K562 (cell line): ENCODE results near the gene EDN2. TPM values are rescaled to one million over a fixed set of nuclear protein-coding genes. Genes with fewer than 3 reads are reported as not detected.

ENCODE experiments used
- ATAC-seq: fragments of 200-7000 bp; cut with Tn5 transposase; 3 replicates; pipeline ENCODE4 v1.9.1; 2020; ENCODE audit warnings: moderate library complexity
- BruUV-seq: library from RNA; stranded (reverse); fragments of 400-500 nt; replicated peaks from 2 replicates; lab custom pipeline; 2021; lab: Mats Ljungman, UMichigan
- CTCF ChIA-PET: fragments of 300-600 bp; formaldehyde crosslinking; extraction: SDS; loops from one replicate; lab custom pipeline; 2021; ENCODE audit warnings: low intra/inter-chr PET ratio; lab: Yijun Ruan, JAX
- POLR2A ChIA-PET: fragments of 300-600, 350-650 bp; sonication (Branson Sonifier 250); formaldehyde crosslinking; extraction: SDS; loops from one replicate; lab custom pipeline; 2021; ENCODE audit warnings: antibody characterized with exemption, inconsistent platforms; lab: Yijun Ruan, JAX
- DNase-seq, 4 experiments: peaks; one replicate each; pipeline versions ENCODE4 v3.0.0 to v3.0.0-alpha.2; 2011 to 2018; ENCODE audit warnings: low spot score in 3 of 4, mixed read lengths in 3 of 4; ENCODE audit errors: extremely low read depth in 1 of 4
- FAIRE-seq: peaks from 2 replicates; lab custom pipeline; 2011; peaks lifted over from hg19 to GRCh38; lab: Jason Lieb, UNC
- H2AFZ ChIP-seq: 2 replicates; pipeline ENCODE4 v1.6.0; 2011; ENCODE audit warnings: low read depth, low read length, control low read depth, inconsistent platforms
- H3K27ac ChIP-seq: fragments of 200-600 bp; 3 replicates; pipeline ENCODE4 v1.8.0; 2011; ENCODE audit warnings: low read depth, mild to moderate bottlenecking, control low read depth, inconsistent platforms, low read length, moderate library complexity, mixed read lengths; ENCODE audit errors: extremely low read depth
- H3K27me3 ChIP-seq, 2 experiments: fragments of 300-600 bp in 1 of 2; 2 replicates in 1 of 2; 3 replicates in 1 of 2; pipeline versions ENCODE4 v1.6.0 to v1.8.0; 2011; ENCODE audit warnings: inconsistent platforms in 2 of 2, low read length in 2 of 2, mild to moderate bottlenecking in 1 of 2, mixed read lengths in 1 of 2, moderate library complexity in 1 of 2; ENCODE audit not compliant: control insufficient read depth in 2 of 2, insufficient read depth in 2 of 2
- H3K36me3 ChIP-seq: fragments of 300-600 bp; 3 replicates; pipeline ENCODE4 v1.8.0; 2011; ENCODE audit warnings: mild to moderate bottlenecking, low read length, inconsistent platforms; ENCODE audit not compliant: control insufficient read depth, insufficient read depth
- H3K4me1 ChIP-seq, 2 experiments: fragments of 200-600 bp in 1 of 2; replicated peaks in 1 of 2; 2 replicates in 1 of 2; 3 replicates in 1 of 2; pipeline versions ENCODE4 v1.5.1 to v1.8.0; 2011; ENCODE audit warnings: inconsistent platforms in 2 of 2, low read length in 2 of 2, mild to moderate bottlenecking in 1 of 2, mixed read lengths in 1 of 2, moderate library complexity in 1 of 2; ENCODE audit not compliant: control insufficient read depth in 2 of 2, insufficient read depth in 2 of 2
- H3K4me2 ChIP-seq: 2 replicates; pipeline ENCODE4 v1.6.1; 2011; ENCODE audit warnings: low read length, control low read depth, inconsistent platforms, mixed read lengths; ENCODE audit not compliant: insufficient read depth
- H3K4me3 ChIP-seq: fragments of 200-600 bp; sonication (generic), shearing (Covaris generic); 2 replicates; pipeline ENCODE4 v1.5.1; 2016; ENCODE audit warnings: control low read depth, inconsistent platforms
- H3K79me2 ChIP-seq: fragments of 200-600 bp; 3 replicates; pipeline ENCODE4 v1.8.0; 2011; ENCODE audit warnings: low read length, inconsistent platforms; ENCODE audit not compliant: control insufficient read depth, insufficient read depth
- H3K9ac ChIP-seq, 2 experiments: 2 replicates each; pipeline versions ENCODE4 v1.6.0 to v1.6.1; 2011; ENCODE audit warnings: low read depth in 2 of 2, low read length in 2 of 2, control low read depth in 1 of 2, inconsistent platforms in 1 of 2, mild to moderate bottlenecking in 1 of 2, mixed read lengths in 1 of 2; ENCODE audit not compliant: insufficient read depth in 1 of 2
- H3K9me1 ChIP-seq: one replicate; pipeline ENCODE4 v1.6.0; 2011; ENCODE audit warnings: inconsistent platforms, mild to moderate bottlenecking, low read length, moderate library complexity; ENCODE audit not compliant: control insufficient read depth, insufficient read depth
- H3K9me3 ChIP-seq: replicated peaks from 2 replicates; pipeline ENCODE4 v1.5.1; 2011; ENCODE audit warnings: low read depth, low read length, inconsistent platforms; ENCODE audit not compliant: control insufficient read depth, insufficient read depth
- H4K20me1 ChIP-seq: replicated peaks from 2 replicates; pipeline ENCODE4 v1.6.1; 2011; ENCODE audit warnings: low read length, inconsistent platforms, mixed read lengths; ENCODE audit not compliant: control insufficient read depth, insufficient read depth
- CREM ChIP-seq: IDR thresholded peaks from 2 replicates; pipeline ENCODE4 v1.6.1; 2014; ENCODE audit warnings: antibody characterized with exemption, low read depth
- YBX1 ChIP-seq: fragments of 450-650 bp; IDR thresholded peaks from 2 replicates; pipeline ENCODE4 v1.7.1; 2016; ENCODE audit warnings: mild to moderate bottlenecking
- ZNF232 ChIP-seq: sonication (generic); formaldehyde crosslinking; IDR thresholded peaks from 2 replicates; pipeline ENCODE4 v1.8.0; 2022; ENCODE audit warnings: mild to moderate bottlenecking, missing genetic modification reagents
- ZNF354B ChIP-seq: fragments of 250-450 bp; sonication (Bioruptor Pico); IDR thresholded peaks from 2 replicates; pipeline ENCODE4 v1.4.0; 2020
- ZNF507 ChIP-seq: conservative IDR thresholded peaks from 2 replicates; pipeline ENCODE4 v1.6.1; 2017; ENCODE audit warnings: missing genetic modification characterization, missing compliant biosample characterization
- WGBS: fragments of 100-300 bp; shearing (Covaris generic); methylation state at CpG from one replicate; pipeline ENCODE4 v1.1.6; 2016; ENCODE audit warnings: low coverage, mixed read lengths; ENCODE audit not compliant: insufficient coverage; ENCODE audit errors: missing lambda C conversion rate; 5-methylcytosine and 5-hydroxymethylcytosine counted together
- in situ Hi-C: fragments of 300-500 bp; cut with MboI; formaldehyde crosslinking; loops from 4 replicates; pipeline ENCODE4 v1.15.0; 2018; ENCODE audit warnings: inconsistent platforms, mixed read lengths
- intact Hi-C: fragments of 100-400 bp; cut with micrococcal nuclease; formaldehyde crosslinking; loops from 2 replicates; pipeline ENCODE4 v1.14.2; 2022
- polyA plus RNA-seq, 8 experiments: library from polyadenylated mRNA; depleted of rRNA in 4 of 8; stranded (reverse) in 5 of 8; unstranded in 3 of 8; fragments of >200 nt; fragmentation: Nextera tagmentation in 2 of 8; fragmentation: Illumina TruSeq in 1 of 8; extraction: Ambion mirVana in 2 of 8; extraction: Trizol in 1 of 8; gene quantifications; 2 replicates each; pipeline versions ENCODE4 v1.2.1 to v1.2.3, GENCODE V29; 2011 to 2014; ENCODE audit warnings: inconsistent platforms in 1 of 8, missing spikeins in 1 of 8
- total RNA-seq, 7 experiments: library from RNA; depleted of rRNA in 6 of 7; stranded (reverse); fragments of >200 nt in 6 of 7; fragmentation: Illumina TruSeq in 2 of 7; extraction: Trizol in 2 of 7; gene quantifications; 2 replicates each; pipeline versions ENCODE4 v1.2.1 to v1.2.3, GENCODE V29; 2011 to 2021; ENCODE audit warnings: low replicate concordance in 1 of 7
- TF ChIP-seq, protein P1 (sequence below): sonication (generic); formaldehyde crosslinking; IDR thresholded peaks from 2 replicates; pipeline ENCODE4 v1.8.1; 2023; ENCODE audit warnings: missing genetic modification reagents, mild to moderate bottlenecking, borderline replicate concordance
- TF ChIP-seq, protein P2 (sequence below): IDR thresholded peaks from 2 replicates; pipeline ENCODE4 v1.6.1; 2011; ENCODE audit warnings: borderline replicate concordance, low read depth, mild to moderate bottlenecking, moderate library complexity, low read length; ENCODE audit not compliant: insufficient read depth, poor library complexity, severe bottlenecking
- TF ChIP-seq, protein P3 (sequence below), 3 experiments: IDR thresholded peaks in 2 of 3; conservative IDR thresholded peaks in 1 of 3; 2 replicates each; pipeline ENCODE4 v1.5.1; 2011 to 2012; ENCODE audit warnings: low read length in 3 of 3, mild to moderate bottlenecking in 3 of 3, control low read depth in 2 of 3, improper control_type of control experiment in 1 of 3, inconsistent platforms in 1 of 3, low read depth in 1 of 3, mixed read lengths in 1 of 3, moderate library complexity in 1 of 3; ENCODE audit not compliant: insufficient read depth in 2 of 3

EDN2 gene
- total and polyA plus RNA-seq, 9 of the 15 experiments (the other 6 are each of a cell fraction or from before 2014, with no cell fraction given), result not detected

DNA sequence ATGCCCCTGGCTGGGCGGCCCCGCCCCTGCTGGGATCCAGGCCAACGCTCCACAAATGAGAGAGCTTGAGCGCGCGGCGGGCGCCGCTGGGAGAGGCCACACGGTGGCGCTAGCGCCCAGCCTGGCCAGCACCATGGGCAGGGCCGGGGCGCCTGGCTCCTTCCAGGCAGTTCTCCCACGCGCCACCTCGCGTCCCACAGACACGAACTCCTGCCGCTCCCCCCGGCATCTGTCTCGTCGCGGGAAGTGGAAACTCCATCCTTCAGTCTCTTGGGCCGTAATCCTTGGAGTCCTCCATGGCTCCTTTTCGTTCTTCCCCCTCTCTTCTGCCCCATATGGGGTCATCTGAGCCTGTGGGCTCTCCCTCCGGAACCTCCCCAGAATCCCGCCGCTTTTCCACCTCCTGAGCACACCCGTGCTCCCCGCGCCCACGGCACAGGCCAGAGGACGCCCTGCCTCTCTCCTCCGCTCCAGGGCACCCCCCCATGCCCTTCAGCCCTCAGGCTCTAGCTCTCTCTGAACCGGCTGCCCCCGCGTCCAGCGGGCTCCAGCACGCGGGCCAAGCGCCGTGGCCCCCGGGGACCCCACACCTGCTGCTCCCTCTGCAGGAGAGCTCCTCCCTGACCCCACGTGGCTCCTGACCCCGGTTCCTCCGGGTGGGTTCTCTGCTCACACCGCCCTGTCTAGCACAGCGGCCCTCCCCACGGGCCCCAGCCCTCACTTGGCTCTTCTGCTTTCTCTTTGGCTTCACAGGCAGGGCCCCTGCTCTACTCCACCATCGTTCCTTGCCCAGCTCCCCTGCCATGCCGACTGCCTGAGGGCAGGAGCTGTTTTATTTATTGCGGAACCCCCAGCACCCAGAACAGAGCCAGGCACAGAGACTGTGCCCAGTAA, 31.9 kb upstream of the EDN2 start:
- Histone ChIP-seq H3K79me2 (no peaks in the 10 kb centered on the region), H3K27ac (no peak overlapping the region), H3K9me3 (no peaks in the 10 kb centered on the region), H3K4me1 (peaks cover 0 to 21% of the 10 kb centered on the region in 2 experiments; a peak in 2 of 5 replicates), H3K9me1 (no peaks in the 10 kb centered on the region), H3K4me2 (peak overlapping the region; percentile 68), H2AFZ (peak overlapping the region; percentile 75), H3K9ac (peak overlapping the region in 1 of 2 experiments; percentile 67; a peak in 2 of 4 replicates), H3K27me3 (peaks cover 33 to 75% of the 10 kb centered on the region in 2 experiments; a peak in 4 of 5 replicates), H3K36me3 (no peaks in the 10 kb centered on the region), H4K20me1 (peaks cover 21% of the 10 kb centered on the region), H3K4me3 (no peak overlapping the region)
- intact Hi-C loops, result loop anchor here (1.0 kb wide), 1 partner anchor 63 kb away; no protein-coding TSS in a partner anchor
- in situ Hi-C loops, result no loop called here
- BruUV-seq, result no TSS peak
- ATAC-seq (peak; percentile 100), DNase-seq (peak; percentile 87 to 98 (median 95)), FAIRE-seq (peak; percentile 74)
- CTCF ChIA-PET, result interaction anchor here (0.9 kb wide), 1 partner anchor 14 kb away, joined by 5 read pairs; no protein-coding TSS in a partner anchor
- whole genome bisulfite sequencing, result 12% methylated on average over 53 of the region's 53 CpGs
- POLR2A ChIA-PET, result interaction anchor here (0.6 to 1.0 kb wide), 4 partner anchors 17 to 587 kb away, joined by 3 to 6 read pairs (median 3); no protein-coding TSS in a partner anchor
- TF ChIP-seq ZNF507 (tag), result no peak
- peak; percentile 35; the same call in 1 of the 2 replicates for TF ChIP-seq CREM
- TF ChIP-seq, protein P1, sequence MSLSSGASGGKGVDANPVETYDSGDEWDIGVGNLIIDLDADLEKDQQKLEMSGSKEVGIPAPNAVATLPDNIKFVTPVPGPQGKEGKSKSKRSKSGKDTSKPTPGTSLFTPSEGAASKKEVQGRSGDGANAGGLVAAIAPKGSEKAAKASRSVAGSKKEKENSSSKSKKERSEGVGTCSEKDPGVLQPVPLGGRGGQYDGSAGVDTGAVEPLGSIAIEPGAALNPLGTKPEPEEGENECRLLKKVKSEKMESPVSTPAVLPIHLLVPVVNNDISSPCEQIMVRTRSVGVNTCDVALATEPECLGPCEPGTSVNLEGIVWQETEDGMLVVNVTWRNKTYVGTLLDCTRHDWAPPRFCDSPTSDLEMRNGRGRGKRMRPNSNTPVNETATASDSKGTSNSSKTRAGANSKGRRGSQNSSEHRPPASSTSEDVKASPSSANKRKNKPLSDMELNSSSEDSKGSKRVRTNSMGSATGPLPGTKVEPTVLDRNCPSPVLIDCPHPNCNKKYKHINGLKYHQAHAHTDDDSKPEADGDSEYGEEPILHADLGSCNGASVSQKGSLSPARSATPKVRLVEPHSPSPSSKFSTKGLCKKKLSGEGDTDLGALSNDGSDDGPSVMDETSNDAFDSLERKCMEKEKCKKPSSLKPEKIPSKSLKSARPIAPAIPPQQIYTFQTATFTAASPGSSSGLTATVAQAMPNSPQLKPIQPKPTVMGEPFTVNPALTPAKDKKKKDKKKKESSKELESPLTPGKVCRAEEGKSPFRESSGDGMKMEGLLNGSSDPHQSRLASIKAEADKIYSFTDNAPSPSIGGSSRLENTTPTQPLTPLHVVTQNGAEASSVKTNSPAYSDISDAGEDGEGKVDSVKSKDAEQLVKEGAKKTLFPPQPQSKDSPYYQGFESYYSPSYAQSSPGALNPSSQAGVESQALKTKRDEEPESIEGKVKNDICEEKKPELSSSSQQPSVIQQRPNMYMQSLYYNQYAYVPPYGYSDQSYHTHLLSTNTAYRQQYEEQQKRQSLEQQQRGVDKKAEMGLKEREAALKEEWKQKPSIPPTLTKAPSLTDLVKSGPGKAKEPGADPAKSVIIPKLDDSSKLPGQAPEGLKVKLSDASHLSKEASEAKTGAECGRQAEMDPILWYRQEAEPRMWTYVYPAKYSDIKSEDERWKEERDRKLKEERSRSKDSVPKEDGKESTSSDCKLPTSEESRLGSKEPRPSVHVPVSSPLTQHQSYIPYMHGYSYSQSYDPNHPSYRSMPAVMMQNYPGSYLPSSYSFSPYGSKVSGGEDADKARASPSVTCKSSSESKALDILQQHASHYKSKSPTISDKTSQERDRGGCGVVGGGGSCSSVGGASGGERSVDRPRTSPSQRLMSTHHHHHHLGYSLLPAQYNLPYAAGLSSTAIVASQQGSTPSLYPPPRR (CRISPR knock-in tag), result no peak
- no peak for TF ChIP-seq ZNF354B (CRISPR knock-in tag)
- TF ChIP-seq, protein P2, sequence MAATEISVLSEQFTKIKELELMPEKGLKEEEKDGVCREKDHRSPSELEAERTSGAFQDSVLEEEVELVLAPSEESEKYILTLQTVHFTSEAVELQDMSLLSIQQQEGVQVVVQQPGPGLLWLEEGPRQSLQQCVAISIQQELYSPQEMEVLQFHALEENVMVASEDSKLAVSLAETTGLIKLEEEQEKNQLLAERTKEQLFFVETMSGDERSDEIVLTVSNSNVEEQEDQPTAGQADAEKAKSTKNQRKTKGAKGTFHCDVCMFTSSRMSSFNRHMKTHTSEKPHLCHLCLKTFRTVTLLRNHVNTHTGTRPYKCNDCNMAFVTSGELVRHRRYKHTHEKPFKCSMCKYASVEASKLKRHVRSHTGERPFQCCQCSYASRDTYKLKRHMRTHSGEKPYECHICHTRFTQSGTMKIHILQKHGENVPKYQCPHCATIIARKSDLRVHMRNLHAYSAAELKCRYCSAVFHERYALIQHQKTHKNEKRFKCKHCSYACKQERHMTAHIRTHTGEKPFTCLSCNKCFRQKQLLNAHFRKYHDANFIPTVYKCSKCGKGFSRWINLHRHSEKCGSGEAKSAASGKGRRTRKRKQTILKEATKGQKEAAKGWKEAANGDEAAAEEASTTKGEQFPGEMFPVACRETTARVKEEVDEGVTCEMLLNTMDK, result peak; percentile 92
- TF ChIP-seq ZNF232 (CRISPR knock-in tag), result no peak
- no peak for TF ChIP-seq YBX1
- TF ChIP-seq, protein P3, sequence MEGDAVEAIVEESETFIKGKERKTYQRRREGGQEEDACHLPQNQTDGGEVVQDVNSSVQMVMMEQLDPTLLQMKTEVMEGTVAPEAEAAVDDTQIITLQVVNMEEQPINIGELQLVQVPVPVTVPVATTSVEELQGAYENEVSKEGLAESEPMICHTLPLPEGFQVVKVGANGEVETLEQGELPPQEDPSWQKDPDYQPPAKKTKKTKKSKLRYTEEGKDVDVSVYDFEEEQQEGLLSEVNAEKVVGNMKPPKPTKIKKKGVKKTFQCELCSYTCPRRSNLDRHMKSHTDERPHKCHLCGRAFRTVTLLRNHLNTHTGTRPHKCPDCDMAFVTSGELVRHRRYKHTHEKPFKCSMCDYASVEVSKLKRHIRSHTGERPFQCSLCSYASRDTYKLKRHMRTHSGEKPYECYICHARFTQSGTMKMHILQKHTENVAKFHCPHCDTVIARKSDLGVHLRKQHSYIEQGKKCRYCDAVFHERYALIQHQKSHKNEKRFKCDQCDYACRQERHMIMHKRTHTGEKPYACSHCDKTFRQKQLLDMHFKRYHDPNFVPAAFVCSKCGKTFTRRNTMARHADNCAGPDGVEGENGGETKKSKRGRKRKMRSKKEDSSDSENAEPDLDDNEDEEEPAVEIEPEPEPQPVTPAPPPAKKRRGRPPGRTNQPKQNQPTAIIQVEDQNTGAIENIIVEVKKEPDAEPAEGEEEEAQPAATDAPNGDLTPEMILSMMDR (IDR thresholded peaks at IDR 0.05 in 2 of 3, conservative IDR thresholded peaks at IDR 0.05 in 1 of 3; ENCODE audit: insufficient read depth in 2 of 3, low read depth in 1 of 3, low read length in 3 of 3), result peak; percentile 94 to 97 (median 95)
